ENCODE data around the gene VPS51. TPM values are rescaled to one million over a fixed set of nuclear protein-coding genes. Genes with fewer than 3 reads are reported as not detected.

Gene VPS51
- total RNA-seq, 1 experiment from 2014 or later: 139 TPM

Small RNA genes within 50 kb of the gene (small RNA-seq; reads per million reads assigned to genes)
- gene HIGD1AP10 (not detected), gene PDCL2P2 (not detected), gene RNU2-23P (2.6 reads per million, percentile 85 among the genes with 10 or more reads in this experiment)

Other genes with a start within 250 kb of the VPS51 start
- 62.0 and 80.4 TPM in 2 replicates for gene EHD1, start 217.6 kb upstream of the VPS51 start, total RNA-seq (2014; rRNA removed; shearing (Covaris generic))
- 17.5 and 19.6 TPM in 2 replicates for gene ATG2A, start 179.0 kb upstream of the VPS51 start, total RNA-seq (2014; rRNA removed; shearing (Covaris generic))
- 7.7 and 8.3 TPM in 2 replicates for gene PPP2R5B, start 171.5 kb upstream of the VPS51 start, total RNA-seq (2014; rRNA removed; shearing (Covaris generic))
- gene GPHA2, start 160.3 kb upstream of the VPS51 start, total RNA-seq (2014; rRNA removed; shearing (Covaris generic)): 0.53 TPM in 1 of 2 replicates, not detected in the other
- not detected in 2 replicates for gene MAJIN, start 124.1 kb upstream of the VPS51 start, total RNA-seq (2014; rRNA removed; shearing (Covaris generic))
- gene BATF2, start 99.2 kb upstream of the VPS51 start, total RNA-seq (2014; rRNA removed; shearing (Covaris generic)): 1.6 and 3.1 TPM in 2 replicates
- gene ARL2, start 82.1 kb upstream of the VPS51 start, total RNA-seq (2014; rRNA removed; shearing (Covaris generic)): 237 and 263 TPM in 2 replicates
- 20.1 and 23.1 TPM in 2 replicates for gene SNX15, start 68.8 kb upstream of the VPS51 start, total RNA-seq (2014; rRNA removed; shearing (Covaris generic))
- gene SAC3D1, start 55.0 kb upstream of the VPS51 start, total RNA-seq (2014; rRNA removed; shearing (Covaris generic)): 21.3 and 25.1 TPM in 2 replicates
- 0.23 TPM in 1 of 2 replicates, not detected in the other for gene NAALADL1, start 37.7 kb upstream of the VPS51 start, total RNA-seq (2014; rRNA removed; shearing (Covaris generic))
- gene CDCA5, start 12.2 kb upstream of the VPS51 start, total RNA-seq (2014; rRNA removed; shearing (Covaris generic)): 63.3 and 78.4 TPM in 2 replicates
- gene ZFPL1, start 12.0 kb upstream of the VPS51 start, total RNA-seq (2014; rRNA removed; shearing (Covaris generic)): 39.7 and 56.6 TPM in 2 replicates
- gene TM7SF2, start 15.7 kb downstream of the VPS51 start, total RNA-seq (2014; rRNA removed; shearing (Covaris generic)): 4.8 and 5.5 TPM in 2 replicates
- gene ZNHIT2, start 21.5 kb downstream of the VPS51 start, total RNA-seq (2014; rRNA removed; shearing (Covaris generic)): 42.9 and 43.6 TPM in 2 replicates
- 410 and 898 TPM in 2 replicates for gene FAU, start 25.9 kb downstream of the VPS51 start, total RNA-seq (2014; rRNA removed; shearing (Covaris generic))
- gene MRPL49, start 26.1 kb downstream of the VPS51 start, total RNA-seq (2014; rRNA removed; shearing (Covaris generic)): 100 and 124 TPM in 2 replicates
- 10.1 and 11.2 TPM in 2 replicates for gene SYVN1, start 38.3 kb downstream of the VPS51 start, total RNA-seq (2014; rRNA removed; shearing (Covaris generic))
- gene SPDYC, start 74.0 kb downstream of the VPS51 start, total RNA-seq (2014; rRNA removed; shearing (Covaris generic)): not detected in 2 replicates
- gene CAPN1, start 85.7 kb downstream of the VPS51 start, total RNA-seq (2014; rRNA removed; shearing (Covaris generic)): 90.6 and 105 TPM in 2 replicates
- gene POLA2, start 165.7 kb downstream of the VPS51 start, total RNA-seq (2014; rRNA removed; shearing (Covaris generic)): 21.4 and 24.2 TPM in 2 replicates
- 35.3 and 42.7 TPM in 2 replicates for gene CDC42EP2, start 218.7 kb downstream of the VPS51 start, total RNA-seq (2014; rRNA removed; shearing (Covaris generic))
- 43.7 and 50.8 TPM in 2 replicates for gene DPF2, start 237.6 kb downstream of the VPS51 start, total RNA-seq (2014; rRNA removed; shearing (Covaris generic))

All from HT1080 (cell line).